Common myeloid progenitor, CD34-positive (primary cell): ENCODE results near the gene PDLIM1.
A peak's percentile ranks its signal among the peaks of the same experiment; 100 is the strongest.

Experiments
- CTCF ChIA-PET: fragments of 350-600 bp; sonication (Branson Sonifier 250); formaldehyde crosslinking; loops from one replicate; lab custom pipeline; 2021; ENCODE audit warnings: antibody characterized with exemption; lab: Charles Lee
- POLR2A ChIA-PET: fragments of 350-600 bp; sonication (Branson Sonifier 250); formaldehyde crosslinking; loops from one replicate; lab custom pipeline; 2021; ENCODE audit warnings: antibody characterized with exemption; lab: Charles Lee
- DNase-seq, 3 donors: peaks; one replicate each; pipeline versions ENCODE4 v3.0.0 to v3.0.0-alpha.2; 2013
- H3K27ac ChIP-seq, 2 experiments: 1 replicate in 1 of 2; 2 replicates in 1 of 2; pipeline ENCODE4 v1.7.0; 2013; ENCODE audit warnings: inconsistent platforms in 2 of 2, low read length in 2 of 2, mild to moderate bottlenecking in 2 of 2, low read depth in 1 of 2, moderate library complexity in 1 of 2; ENCODE audit not compliant: severe bottlenecking in 2 of 2, insufficient read depth in 1 of 2, poor library complexity in 1 of 2
- H3K27me3 ChIP-seq, 5 experiments: replicated peaks in 2 of 5; 1 replicate in 3 of 5; 2 replicates in 2 of 5; pipeline versions ENCODE4 v1.6.1 to v1.7.0; 2013; ENCODE audit warnings: low read length in 4 of 5, mild to moderate bottlenecking in 2 of 5, moderate library complexity in 2 of 5, inconsistent platforms in 1 of 5; ENCODE audit not compliant: insufficient read depth in 5 of 5, control insufficient read depth in 4 of 5
- H3K36me3 ChIP-seq, 4 experiments: 1 replicate in 2 of 4; 2 replicates in 2 of 4; pipeline versions ENCODE4 v1.6.1 to v1.7.0; 2013; ENCODE audit warnings: low read length in 3 of 4, control low read depth in 1 of 4, mild to moderate bottlenecking in 1 of 4; ENCODE audit not compliant: control insufficient read depth in 4 of 4, insufficient read depth in 4 of 4
- H3K4me1 ChIP-seq, 4 experiments: 1 replicate in 3 of 4; 2 replicates in 1 of 4; pipeline versions ENCODE4 v1.6.1 to v1.7.1; 2013; ENCODE audit warnings: low read length in 3 of 4, mild to moderate bottlenecking in 3 of 4, control low read depth in 1 of 4, inconsistent platforms in 1 of 4, moderate library complexity in 1 of 4; ENCODE audit not compliant: control insufficient read depth in 4 of 4, insufficient read depth in 4 of 4; ENCODE audit errors: control extremely low read depth in 1 of 4
- H3K4me3 ChIP-seq, 7 experiments: 1 replicate in 4 of 7; 2 replicates in 3 of 7; pipeline versions ENCODE4 v1.5.1 to v1.7.0; 2013; ENCODE audit warnings: mild to moderate bottlenecking in 7 of 7, low read length in 6 of 7, moderate library complexity in 6 of 7, inconsistent platforms in 2 of 7, low read depth in 2 of 7, control low read depth in 1 of 7; ENCODE audit not compliant: insufficient read depth in 4 of 7, control insufficient read depth in 1 of 7; ENCODE audit errors: extremely low read depth in 1 of 7
- H3K9me3 ChIP-seq, 5 experiments: 1 replicate in 4 of 5; 2 replicates in 1 of 5; pipeline versions ENCODE4 v1.6.1 to v1.7.1; 2013; ENCODE audit warnings: low read length in 4 of 5, mild to moderate bottlenecking in 2 of 5, inconsistent platforms in 1 of 5, low read depth in 1 of 5, moderate library complexity in 1 of 5; ENCODE audit not compliant: control insufficient read depth in 4 of 5, insufficient read depth in 2 of 5; ENCODE audit errors: control extremely low read depth in 1 of 5
- WGBS: methylation state at CpG from one replicate; pipeline ENCODE4 v1.1.5; 2013; ENCODE audit not compliant: insufficient coverage; 5-methylcytosine and 5-hydroxymethylcytosine counted together

Gene PDLIM1

DNA sequence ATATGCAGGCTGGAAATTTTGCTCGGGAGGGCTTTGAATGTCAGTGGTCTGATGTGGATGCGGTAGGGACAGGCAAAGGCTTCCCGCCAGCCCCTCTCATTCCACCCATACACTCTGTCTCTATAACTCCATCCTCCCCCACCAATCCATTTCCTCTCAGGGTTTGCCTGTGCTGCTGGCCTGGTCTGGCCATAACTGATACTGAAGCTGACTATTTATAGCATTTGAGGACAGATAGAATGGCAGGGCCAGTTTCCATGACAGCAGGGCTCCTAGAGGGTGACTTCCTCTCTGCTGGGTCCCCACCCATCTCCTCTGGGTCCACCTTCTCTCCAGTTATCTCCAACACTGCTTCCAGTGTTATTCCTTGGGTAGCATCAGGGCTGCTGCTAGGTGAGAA is 6.6 kb upstream of the PDLIM1 start:
- CTCF ChIA-PET, result interaction anchor here (1.0 to 2.1 kb wide), 5 partner anchors 9 to 65 kb away, joined by 3 to 7 read pairs (median 3); no protein-coding TSS in a partner anchor
- H3K4me1 ChIP-seq, result peaks cover 5 to 33% (median 27%) of the 10 kb centered on the region in 4 experiments
- POLR2A ChIA-PET, result no interaction called here
- H3K9me3 ChIP-seq, result no peaks in the 10 kb centered on the region
- H3K27ac ChIP-seq, result no peak overlapping the region
- H3K27me3 ChIP-seq, result no peaks in the 10 kb centered on the region
- WGBS, result no CpG with 5 or more reads among the region's 3 CpGs
- peak; percentile 45 to 83 (median 69) for DNase-seq
- H3K4me3 ChIP-seq, result no peak overlapping the region
- H3K36me3 ChIP-seq, result no peaks in the 10 kb centered on the region

DNA sequence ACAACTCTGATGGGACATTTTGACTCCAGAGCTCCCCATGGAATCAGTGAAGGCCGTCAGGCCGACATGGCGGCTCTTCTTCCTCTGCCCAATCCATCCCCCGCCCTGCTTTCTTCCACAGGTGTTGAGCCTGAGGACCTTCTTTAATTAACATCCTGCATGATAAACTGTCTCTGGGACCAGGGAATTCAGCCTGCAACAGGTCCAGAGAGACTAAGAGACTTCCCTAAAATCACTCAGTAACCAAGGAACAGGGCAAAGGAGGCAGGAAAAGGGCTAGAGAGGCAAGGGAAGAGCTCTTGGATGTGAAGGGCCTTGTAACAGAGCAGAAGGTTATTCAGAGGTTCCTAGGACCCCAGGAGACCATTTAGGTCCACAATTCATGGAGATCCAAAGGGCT is 6.0 kb upstream of the PDLIM1 start:
- POLR2A ChIA-PET, result no interaction called here
- Histone ChIP-seq H3K27me3 (no peaks in the 10 kb centered on the region), H3K36me3 (no peaks in the 10 kb centered on the region), H3K27ac (no peak overlapping the region), H3K4me1 (peaks cover 5 to 33% (median 27%) of the 10 kb centered on the region in 4 experiments), H3K9me3 (no peaks in the 10 kb centered on the region), H3K4me3 (no peak overlapping the region)
- CTCF ChIA-PET, result interaction anchor here (1.2 kb wide), 1 partner anchor 65 kb away, joined by 3 read pairs; no protein-coding TSS in a partner anchor
- 95% methylated on average over 4 of the region's 4 CpGs for WGBS
- no peak for DNase-seq

DNA sequence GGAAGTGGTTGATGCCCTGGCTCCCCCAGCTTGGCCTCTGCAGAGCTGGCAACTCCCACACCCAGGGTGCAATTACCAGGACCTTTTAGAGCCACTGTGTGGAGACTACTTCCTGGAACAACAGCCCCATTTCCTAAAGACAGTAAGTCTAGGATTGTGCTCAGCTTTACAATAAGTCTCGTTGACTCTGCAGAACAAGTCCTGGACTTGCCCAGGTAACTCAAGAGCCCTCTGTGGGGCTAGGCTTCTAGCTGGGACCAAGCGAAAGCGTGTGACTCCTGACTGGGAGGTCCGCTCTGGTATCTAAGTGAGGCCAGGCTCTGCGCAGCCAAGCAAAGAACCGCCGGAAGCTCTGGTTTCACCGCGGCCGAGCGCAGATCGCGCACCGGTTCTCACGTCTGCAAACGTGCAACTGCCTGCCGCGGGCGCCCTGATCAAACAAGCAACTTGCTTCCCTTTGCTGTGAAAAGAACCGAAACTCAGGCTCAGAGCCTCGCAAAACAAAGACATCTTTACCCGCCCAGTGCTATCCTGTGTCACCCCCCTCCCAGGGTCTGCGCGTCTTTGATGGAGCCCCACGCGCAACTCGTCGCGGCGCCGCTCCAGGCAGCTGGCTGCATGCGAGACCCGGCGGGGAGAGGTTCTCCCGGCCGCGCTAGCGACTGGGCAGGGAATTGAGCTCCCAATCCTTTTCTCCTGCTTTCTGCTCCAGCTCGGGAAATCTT is 4.4 kb upstream of the PDLIM1 start:
- no peaks in the 10 kb centered on the region for H3K36me3 ChIP-seq
- H3K4me1 ChIP-seq, result peaks cover 5 to 43% (median 31%) of the 10 kb centered on the region in 4 experiments
- no peaks in the 10 kb centered on the region for H3K9me3 ChIP-seq
- ChIA-PET POLR2A (interaction anchor here (0.7 kb wide), 2 partner anchors 28 to 48 kb away, joined by 3 read pairs; no protein-coding TSS in a partner anchor), CTCF (interaction anchor here (0.9 to 1.6 kb wide), 5 partner anchors 9 to 68 kb away, joined by 3 to 4 read pairs (median 3); no protein-coding TSS in a partner anchor)
- DNase-seq, result peak; percentile 72 to 93 (median 88)
- 22% methylated on average over 39 of the region's 39 CpGs for WGBS
- peak overlapping the region in 6 of 7 experiments; percentile 10 to 72 (median 36) for H3K4me3 ChIP-seq
- peak overlapping the region in 1 of 2 experiments; percentile 57 for H3K27ac ChIP-seq
- H3K27me3 ChIP-seq, result no peaks in the 10 kb centered on the region

DNA sequence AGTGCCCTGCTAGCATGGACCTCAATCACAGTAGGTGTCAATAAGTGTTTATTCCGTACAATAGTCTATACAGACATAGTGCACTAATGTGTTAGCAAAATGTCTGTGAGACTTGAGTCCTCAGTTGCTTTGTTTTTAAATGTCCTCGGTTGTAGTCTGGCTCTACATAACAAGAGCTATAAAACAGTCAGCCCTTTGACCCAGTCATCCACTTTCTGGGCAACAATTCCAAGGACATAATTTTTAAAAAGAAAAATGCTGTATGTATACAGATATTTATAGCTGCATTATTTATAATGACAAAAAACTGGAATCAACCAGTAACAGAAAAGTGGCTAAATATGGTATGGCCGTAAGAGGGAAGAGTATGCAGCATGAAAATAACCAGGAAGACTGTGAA is 2.8 kb upstream of the PDLIM1 start:
- Histone ChIP-seq H3K27me3 (no peaks in the 10 kb centered on the region), H3K4me3 (no peak overlapping the region), H3K9me3 (no peaks in the 10 kb centered on the region), H3K27ac (no peak overlapping the region), H3K4me1 (peaks cover 5 to 46% (median 38%) of the 10 kb centered on the region in 4 experiments), H3K36me3 (no peaks in the 10 kb centered on the region)
- no peak for DNase-seq
- CTCF ChIA-PET, result interaction anchor here (0.8 to 1.6 kb wide), 6 partner anchors 9 to 68 kb away, joined by 3 to 5 read pairs (median 3); no protein-coding TSS in a partner anchor
- WGBS, result 90% methylated on average over 2 of the region's 3 CpGs
- POLR2A ChIA-PET, result interaction anchor here (0.8 kb wide), 1 partner anchor 19 kb away, joined by 3 read pairs; no protein-coding TSS in a partner anchor

DNA sequence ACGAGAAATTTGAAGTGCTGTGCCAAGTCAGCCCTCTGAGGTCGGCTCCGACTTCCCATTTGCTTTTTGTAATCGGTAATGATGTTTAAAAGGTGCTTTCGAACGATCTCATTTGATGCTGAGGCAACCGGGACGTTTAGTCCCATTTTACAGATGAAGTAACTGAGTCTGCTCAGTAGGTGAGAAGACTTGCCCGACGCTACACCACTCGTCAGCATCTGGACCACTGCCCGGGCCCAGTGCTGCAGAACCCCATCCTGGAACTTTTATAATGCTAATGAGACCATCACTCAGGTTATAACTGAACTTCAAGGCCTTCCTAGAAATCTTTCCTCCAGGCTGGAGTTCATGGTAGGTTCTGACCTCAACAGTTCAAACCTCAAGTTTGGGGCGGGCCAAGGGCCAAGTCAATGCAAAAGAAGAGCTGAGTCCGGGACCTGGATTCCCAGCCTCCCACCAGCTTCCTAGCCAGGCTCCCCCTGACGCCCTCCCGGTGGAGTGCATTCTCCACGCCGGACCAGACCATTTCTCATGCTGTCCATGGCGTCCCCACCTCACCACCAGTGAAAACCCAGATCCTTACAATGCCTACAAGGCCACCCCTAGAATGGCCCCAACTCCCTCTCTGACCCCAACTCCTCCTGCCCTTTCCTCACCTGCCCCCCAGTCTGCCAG is 699 bp upstream of the PDLIM1 start:
- 57% methylated on average over 16 of the region's 19 CpGs for WGBS
- Histone ChIP-seq H3K36me3 (no peaks in the 10 kb centered on the region), H3K27me3 (no peaks in the 10 kb centered on the region), H3K9me3 (no peaks in the 10 kb centered on the region), H3K4me1 (peaks cover 5 to 36% (median 28%) of the 10 kb centered on the region in 4 experiments), H3K4me3 (peak overlapping the region in 5 of 7 experiments; percentile 37 to 85 (median 70)), H3K27ac (no peak overlapping the region)
- DNase-seq, result no peak
- ChIA-PET CTCF (interaction anchor here (1.3 to 1.4 kb wide), 2 partner anchors 13 to 48 kb away, joined by 3 to 4 read pairs; no protein-coding TSS in a partner anchor), POLR2A (no interaction called here)

- H3K27ac ChIP-seq, result peak overlapping the region in 1 of 2 experiments; percentile 25
- peak overlapping the region; percentile 45 to 85 (median 75) for H3K4me3 ChIP-seq
- no peaks in the 10 kb centered on the region for H3K36me3 ChIP-seq
- ChIA-PET CTCF (interaction anchor here (0.7 to 2.5 kb wide), 3 partner anchors 11 to 47 kb away, joined by 3 to 10 read pairs (median 4); no protein-coding TSS in a partner anchor), POLR2A (interaction anchor here (1.2 kb wide), 1 partner anchor 23 kb away, joined by 3 read pairs; no protein-coding TSS in a partner anchor)
- DNase-seq, result no peak
- no peaks in the 10 kb centered on the region for H3K27me3 ChIP-seq
- H3K9me3 ChIP-seq, result no peaks in the 10 kb centered on the region
- peaks cover 4 to 25% (median 16%) of the 10 kb centered on the region in 4 experiments for H3K4me1 ChIP-seq
- WGBS, result 55% methylated on average over 10 of the region's 14 CpGs
These were observed 832 bp downstream of the PDLIM1 start for GRCh38 chr10:95289921-95290421.
